B cell (primary cell): ENCODE measurements around the gene MLANA. TPM values are rescaled to one million over a fixed set of nuclear protein-coding genes. Genes with fewer than 3 reads are reported as not detected.

Source experiments
- ATAC-seq: fragments of 200-7000 bp; cut with Tn5 transposase; one replicate; pipeline ENCODE4 v1.10.0; 2021; ENCODE audit warnings: low read depth, mild to moderate bottlenecking, moderate number of reproducible peaks, moderate library complexity
- CTCF ChIA-PET: fragments of 350-600 bp; sonication (Branson Sonifier 250); formaldehyde crosslinking; loops from one replicate; lab custom pipeline; 2021; ENCODE audit warnings: antibody characterized with exemption, inconsistent platforms; lab: Charles Lee
- POLR2A ChIA-PET: fragments of 350-600 bp; sonication (Branson Sonifier 250); formaldehyde crosslinking; loops from one replicate; lab custom pipeline; 2021; ENCODE audit warnings: antibody characterized with exemption; lab: Charles Lee
- DNase-seq: peaks from one replicate; pipeline ENCODE4 v3.0.0; 2013
- H2AFZ ChIP-seq: 2 replicates; pipeline ENCODE4 v1.6.1; 2012; ENCODE audit warnings: mild to moderate bottlenecking, low read depth, low read length; ENCODE audit not compliant: insufficient read depth, poor library complexity, severe bottlenecking
- H3K27ac ChIP-seq, 2 donors: 1 replicate in 1 of 2; 2 replicates in 1 of 2; pipeline ENCODE4 v1.5.1; 2012 to 2013; ENCODE audit warnings: low read length in 2 of 2, mild to moderate bottlenecking in 2 of 2, moderate library complexity in 1 of 2
- H3K27me3 ChIP-seq, 4 experiments: fragments of 200-600 bp in 1 of 4; sonication (generic) in 1 of 4; replicated peaks in 1 of 4; 1 replicate in 2 of 4; 2 replicates in 2 of 4; pipeline versions ENCODE4 v1.6.1 to v1.7.0; 2013 to 2016; ENCODE audit warnings: low read length in 3 of 4, mild to moderate bottlenecking in 2 of 4, mixed read lengths in 1 of 4, moderate library complexity in 1 of 4; ENCODE audit not compliant: insufficient read depth in 4 of 4, control insufficient read depth in 3 of 4; ENCODE audit errors: control extremely low read depth in 1 of 4
- H3K36me3 ChIP-seq, 2 experiments: replicated peaks in 1 of 2; 1 replicate in 1 of 2; 2 replicates in 1 of 2; pipeline versions ENCODE4 v1.6.1 to v1.7.1; 2013; ENCODE audit warnings: low read length in 1 of 2; ENCODE audit not compliant: insufficient read depth in 2 of 2, control insufficient read depth in 1 of 2; ENCODE audit errors: control extremely low read depth in 1 of 2, extremely low read depth in 1 of 2
- H3K4me1 ChIP-seq, 2 donors: fragments of 200-600 bp in 1 of 2; sonication (generic) in 1 of 2; 1 replicate in 1 of 2; 2 replicates in 1 of 2; pipeline versions ENCODE4 v1.5.1 to v1.6.1; 2013 to 2017; ENCODE audit warnings: low read length in 2 of 2; ENCODE audit not compliant: control insufficient read depth in 2 of 2, insufficient read depth in 2 of 2
- H3K4me2 ChIP-seq: replicated peaks from 2 replicates; pipeline ENCODE3; 2012; ENCODE audit warnings: mild to moderate bottlenecking, low read depth, low read length; ENCODE audit not compliant: poor library complexity, severe bottlenecking
- H3K4me3 ChIP-seq, 5 experiments: fragments of 200-600 bp in 1 of 5; sonication (generic) in 1 of 5; 1 replicate in 3 of 5; 2 replicates in 2 of 5; pipeline versions ENCODE4 v1.5.1 to v1.7.0; 2011 to 2016; ENCODE audit warnings: low read length in 4 of 5, mild to moderate bottlenecking in 4 of 5, low read depth in 2 of 5, control low read depth in 1 of 5, moderate library complexity in 1 of 5; ENCODE audit not compliant: insufficient read depth in 1 of 5; ENCODE audit errors: control extremely low read depth in 1 of 5, extremely low read depth in 1 of 5
- H3K79me2 ChIP-seq: fragments of 200-600 bp; sonication (generic); one replicate; pipeline ENCODE4 v1.6.0; 2016; ENCODE audit warnings: low read length; ENCODE audit not compliant: control insufficient read depth, insufficient read depth
- H3K9ac ChIP-seq: fragments of 200-600 bp; sonication (generic); 2 replicates; pipeline ENCODE4 v1.6.1; 2017; ENCODE audit warnings: mild to moderate bottlenecking, low read length, moderate library complexity
- H3K9me3 ChIP-seq, 3 donors: one replicate each; pipeline versions ENCODE4 v1.6.1 to v1.7.1; 2013; ENCODE audit warnings: low read length in 2 of 3; ENCODE audit not compliant: control insufficient read depth in 2 of 3, insufficient read depth in 1 of 3; ENCODE audit errors: control extremely low read depth in 1 of 3
- H4K20me1 ChIP-seq: 2 replicates; pipeline ENCODE4 v1.6.0; 2012; ENCODE audit warnings: mild to moderate bottlenecking, low read length; ENCODE audit not compliant: insufficient read depth, control insufficient read depth, poor library complexity, severe bottlenecking
- H3K27ac Mint-ChIP-seq: one replicate; pipeline ENCODE4 v1.8.0; 2021; ENCODE audit warnings: mixed read lengths
- H3K27me3 Mint-ChIP-seq: one replicate; pipeline ENCODE4 v1.8.0; 2021; ENCODE audit warnings: mixed read lengths
- H3K4me1 Mint-ChIP-seq: one replicate; pipeline ENCODE4 v1.8.0; 2021; ENCODE audit warnings: mixed read lengths
- H3K4me3 Mint-ChIP-seq: one replicate; pipeline ENCODE4 v1.8.0; 2021; ENCODE audit warnings: mixed read lengths
- H3K9me3 Mint-ChIP-seq: one replicate; pipeline ENCODE4 v1.8.0; 2022; ENCODE audit warnings: mixed read lengths; ENCODE audit not compliant: insufficient read depth
- EZH2 ChIP-seq: IDR thresholded peaks from 2 replicates; pipeline ENCODE4 v1.6.1; 2012; ENCODE audit warnings: borderline replicate concordance, low read depth, mild to moderate bottlenecking, moderate library complexity, low read length; ENCODE audit not compliant: insufficient read depth, poor library complexity, severe bottlenecking
- WGBS: methylation state at CpG from one replicate; pipeline ENCODE4 v1.1.5; 2013; ENCODE audit warnings: missing lambda C conversion rate; ENCODE audit not compliant: insufficient coverage; 5-methylcytosine and 5-hydroxymethylcytosine counted together
- intact Hi-C: fragments of 100-400 bp; cut with micrococcal nuclease; formaldehyde crosslinking; loops from one replicate; pipeline ENCODE4 v1.10.0; 2022
- polyA plus RNA-seq: library from polyadenylated mRNA; depleted of rRNA; stranded (reverse); fragments of >200 nt; gene quantifications from 2 replicates; pipeline ENCODE4 v1.2.3, GENCODE V29; 2012
- total RNA-seq, 2 donors: library from RNA; stranded (reverse); fragments of 120-200 nt in 1 of 2; gene quantifications; 1 replicate in 1 of 2; 2 replicates in 1 of 2; pipeline versions ENCODE4 v1.2.3 to v1.2.4, GENCODE V29; 2013 to 2022
- TF ChIP-seq, protein P1 (sequence below): fragments of 200-600 bp; IDR thresholded peaks from one replicate; pipeline ENCODE4 v1.8.0; 2022; ENCODE audit warnings: antibody characterized with exemption, mild to moderate bottlenecking

Gene MLANA
- total and polyA plus RNA-seq, 2 donors (not counting 1 experiment from before 2014, with no cell fraction given) = not detected

DNA sequence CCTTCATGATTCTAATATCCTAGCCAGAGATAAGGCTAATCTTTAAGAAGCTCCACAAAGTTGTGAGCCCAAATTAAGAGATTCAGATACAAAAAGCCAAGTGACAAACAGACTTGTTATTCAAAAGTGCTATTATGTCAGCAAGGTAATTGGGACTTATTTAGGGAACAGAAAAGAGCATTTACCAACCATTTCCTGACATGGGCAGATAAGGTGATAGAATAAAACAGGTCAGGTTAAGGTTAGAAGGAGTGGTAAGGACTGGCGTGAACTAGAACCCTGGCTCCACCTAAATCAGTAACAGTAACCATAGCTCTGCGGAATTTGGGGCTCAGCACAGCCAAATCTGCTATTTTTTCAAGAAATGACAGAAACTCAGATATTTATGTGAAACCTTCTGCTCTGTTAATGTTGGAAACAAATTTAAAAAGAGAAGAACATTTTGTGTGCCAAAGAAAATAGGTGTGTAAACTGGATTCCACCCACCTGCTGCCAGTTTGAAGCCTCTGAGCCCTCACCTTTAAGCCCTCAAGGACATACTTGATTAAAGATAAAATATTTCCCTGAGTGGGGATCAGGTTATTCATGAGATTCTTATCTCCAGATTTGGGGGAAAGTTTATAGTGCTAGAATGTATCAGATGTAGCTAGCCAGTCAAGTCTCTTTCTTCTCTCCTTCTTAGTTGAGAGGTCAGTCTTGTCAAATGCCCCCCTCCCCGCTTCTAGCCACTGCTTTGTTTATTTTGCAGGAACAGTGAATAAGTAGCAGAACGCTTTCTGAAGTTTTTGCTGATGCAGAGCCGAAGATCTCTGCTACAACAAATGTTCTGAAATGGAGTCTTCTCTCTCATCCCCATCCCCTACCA is 47.5 kb upstream of the MLANA start:
- Histone ChIP-seq H3K4me1 (peaks cover 14 to 23% of the 10 kb centered on the region in 2 donors), H3K79me2 (no peaks in the 10 kb centered on the region), H2AFZ (peak overlapping the region; percentile 32), H3K9ac (no peak overlapping the region), H3K4me2 (peak overlapping the region; percentile 18), H3K36me3 (no peaks in the 10 kb centered on the region), H3K27ac (no peak overlapping the region), H4K20me1 (no peaks in the 10 kb centered on the region), H3K4me3 (no peak overlapping the region), H3K27me3 (no peaks in the 10 kb centered on the region), H3K9me3 (peaks cover 0 to 5% (median 2%) of the 10 kb centered on the region in 3 donors)
- no peaks in the 10 kb centered on the region for H3K9me3 Mint-ChIP-seq
- H3K4me1 Mint-ChIP-seq = peaks cover 28% of the 10 kb centered on the region
- intact Hi-C loops = no loop called here
- no peaks in the 10 kb centered on the region for H3K27me3 Mint-ChIP-seq
- no peak for ATAC-seq
- H3K4me3 Mint-ChIP-seq = no peak overlapping the region
- 83% methylated on average over 1 of the region's 5 CpGs for WGBS
- ChIA-PET POLR2A (no interaction called here), CTCF (interaction anchor here (0.7 to 1.8 kb wide), 2 partner anchors 9 to 396 kb away, joined by 3 to 6 read pairs; partner anchors contain the start of gene ERMP1)
- no peak for DNase-seq
- H3K27ac Mint-ChIP-seq = no peak overlapping the region
- TF ChIP-seq, protein P1, sequence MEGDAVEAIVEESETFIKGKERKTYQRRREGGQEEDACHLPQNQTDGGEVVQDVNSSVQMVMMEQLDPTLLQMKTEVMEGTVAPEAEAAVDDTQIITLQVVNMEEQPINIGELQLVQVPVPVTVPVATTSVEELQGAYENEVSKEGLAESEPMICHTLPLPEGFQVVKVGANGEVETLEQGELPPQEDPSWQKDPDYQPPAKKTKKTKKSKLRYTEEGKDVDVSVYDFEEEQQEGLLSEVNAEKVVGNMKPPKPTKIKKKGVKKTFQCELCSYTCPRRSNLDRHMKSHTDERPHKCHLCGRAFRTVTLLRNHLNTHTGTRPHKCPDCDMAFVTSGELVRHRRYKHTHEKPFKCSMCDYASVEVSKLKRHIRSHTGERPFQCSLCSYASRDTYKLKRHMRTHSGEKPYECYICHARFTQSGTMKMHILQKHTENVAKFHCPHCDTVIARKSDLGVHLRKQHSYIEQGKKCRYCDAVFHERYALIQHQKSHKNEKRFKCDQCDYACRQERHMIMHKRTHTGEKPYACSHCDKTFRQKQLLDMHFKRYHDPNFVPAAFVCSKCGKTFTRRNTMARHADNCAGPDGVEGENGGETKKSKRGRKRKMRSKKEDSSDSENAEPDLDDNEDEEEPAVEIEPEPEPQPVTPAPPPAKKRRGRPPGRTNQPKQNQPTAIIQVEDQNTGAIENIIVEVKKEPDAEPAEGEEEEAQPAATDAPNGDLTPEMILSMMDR = no peak
- no peak for TF ChIP-seq EZH2
